Naive thymus-derived CD8-positive, alpha-beta T cell (primary cell): ENCODE results near the gene STAT3. TPM values are rescaled to one million over a fixed set of nuclear protein-coding genes. Genes with fewer than 3 reads are reported as not detected.
"Not testable (repeated sequence)": the region's sequence is repeated elsewhere in the genome, so short reads cannot be mapped to it uniquely, and the experiment has no call there.

Experiments used
- ATAC-seq, 2 donors: fragments of 150-1000 bp; cut with Tn5 transposase in 1 of 2; sonication (Bioruptor Pico), chemical (Tn5 transposase) in 1 of 2; 1 replicate in 1 of 2; 2 replicates in 1 of 2; pipeline ENCODE4 v1.10.0; 2021; ENCODE audit warnings: mild to moderate bottlenecking in 2 of 2, moderate library complexity in 2 of 2
- POLR2A ChIA-PET: fragments of 350-600 bp; sonication (Branson Sonifier 250); formaldehyde crosslinking; loops from one replicate; lab custom pipeline; 2021; ENCODE audit warnings: antibody characterized with exemption; lab: Charles Lee
- DNase-seq, 10 donors: peaks; one replicate each; pipeline versions ENCODE4 v3.0.0 to v3.0.0-alpha.2; 2020 to 2022
- H3K27ac Mint-ChIP-seq, 10 donors: one replicate each; pipeline ENCODE4 v1.8.0; 2020 to 2022; ENCODE audit warnings: mild to moderate bottlenecking in 10 of 10, mixed read lengths in 10 of 10, moderate library complexity in 4 of 10, inconsistent platforms in 1 of 10
- H3K27me3 Mint-ChIP-seq, 5 donors: one replicate each; pipeline ENCODE4 v1.8.0; 2021 to 2022; ENCODE audit warnings: mixed read lengths in 5 of 5
- H3K36me3 Mint-ChIP-seq, 3 donors: one replicate each; pipeline ENCODE4 v1.8.0; 2020 to 2022; ENCODE audit warnings: mixed read lengths in 3 of 3, mild to moderate bottlenecking in 2 of 3, inconsistent platforms in 1 of 3
- H3K4me1 Mint-ChIP-seq, 4 donors: one replicate each; pipeline ENCODE4 v1.8.0; 2021 to 2022; ENCODE audit warnings: mixed read lengths in 4 of 4
- H3K4me3 Mint-ChIP-seq, 10 donors: one replicate each; pipeline ENCODE4 v1.8.0; 2020 to 2022; ENCODE audit warnings: mild to moderate bottlenecking in 10 of 10, mixed read lengths in 10 of 10, moderate library complexity in 6 of 10, inconsistent platforms in 1 of 10
- H3K9me3 Mint-ChIP-seq, 9 donors: one replicate each; pipeline ENCODE4 v1.8.0; 2020 to 2022; ENCODE audit warnings: mixed read lengths in 9 of 9, mild to moderate bottlenecking in 3 of 9, inconsistent platforms in 1 of 9, moderate library complexity in 1 of 9
- polyA plus RNA-seq, 3 donors: library from polyadenylated mRNA; unstranded; fragments of 300-500 nt; fragmentation: Illumina TruSeq; gene quantifications; one replicate each; pipeline ENCODE4 v1.2.3, GENCODE V29; 2021
- total RNA-seq, 8 experiments: library from RNA in 2 of 8; stranded (reverse) in 2 of 8; gene quantifications; one replicate each; pipeline ENCODE4 v1.2.3 and lab custom pipeline; 2021 to 2026

Gene STAT3
- total and polyA plus RNA-seq, 5 experiments from 2014 or later: 129 to 154 (median 135) TPM

DNA sequence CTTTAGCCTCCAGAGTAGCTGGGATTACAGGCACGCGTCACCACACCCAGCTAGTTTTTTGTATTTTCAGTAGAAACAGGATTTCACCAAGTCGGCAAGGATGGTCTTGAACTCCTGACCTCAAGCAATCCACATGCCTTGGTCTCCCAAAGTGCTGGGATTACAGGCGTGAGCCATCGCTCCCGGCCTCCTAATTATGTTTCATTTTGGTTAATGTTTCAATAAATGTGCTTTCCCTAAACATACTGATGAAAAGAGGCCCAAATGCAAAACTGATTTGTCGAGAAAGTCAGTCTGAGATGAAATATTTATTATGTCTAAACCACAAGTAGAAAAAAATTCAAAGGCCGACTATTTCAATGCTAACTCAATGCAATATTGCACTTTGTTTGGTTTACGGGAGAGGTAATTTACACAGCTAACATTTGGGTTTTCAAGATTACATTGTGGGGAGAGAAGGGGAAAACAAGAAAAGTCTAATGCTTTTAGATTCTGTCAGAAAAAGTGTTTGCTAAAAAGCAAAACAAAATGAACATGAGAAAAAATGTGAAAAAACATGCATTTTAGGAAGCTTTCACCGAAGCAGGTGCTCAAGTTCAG lies 9.8 kb downstream of the STAT3 start:
- H3K27me3 Mint-ChIP-seq: no peaks in the 10 kb centered on the region
- no peak for ATAC-seq
- H3K27ac Mint-ChIP-seq: peak overlapping the region; percentile 63 to 95 (median 84)
- no peaks in the 10 kb centered on the region for H3K9me3 Mint-ChIP-seq
- POLR2A ChIA-PET: interaction anchor here (0.6 to 1.5 kb wide), 3 partner anchors 10 to 48 kb away, joined by 4 to 11 read pairs (median 4); partner anchors contain the start of gene STAT3
- peak overlapping the region; percentile 68 to 87 (median 78) for H3K4me3 Mint-ChIP-seq
- no peak for DNase-seq
- H3K36me3 Mint-ChIP-seq: peaks cover 0 to 22% (median 0%) of the 10 kb centered on the region in 3 donors
- H3K4me1 Mint-ChIP-seq: peaks cover 28 to 84% (median 66%) of the 10 kb centered on the region in 4 donors

DNA sequence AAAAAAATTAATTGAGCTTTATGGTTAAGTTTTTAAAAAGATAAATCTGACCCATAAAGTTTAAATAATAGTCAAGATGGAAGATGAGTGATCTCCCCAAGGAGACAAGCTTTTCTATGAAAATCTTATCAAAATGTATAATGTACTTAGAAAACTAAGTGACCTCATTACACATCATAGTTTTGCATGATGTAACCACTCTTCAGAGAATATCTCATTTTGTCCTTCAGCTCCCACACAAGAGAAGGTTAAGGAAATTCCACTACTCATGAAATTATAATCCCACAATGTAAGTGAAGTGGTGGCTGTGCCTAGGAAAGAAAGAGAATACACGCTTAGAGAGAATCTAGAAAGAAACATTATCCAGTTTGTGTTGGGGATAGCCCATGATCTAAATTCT lies 14.3 kb downstream of the STAT3 start:
- no peak overlapping the region for H3K4me3 Mint-ChIP-seq
- ATAC-seq: no peak
- DNase-seq: no peak
- H3K9me3 Mint-ChIP-seq: peaks cover 0 to 2% (median 0%) of the 10 kb centered on the region in 9 donors
- peaks cover 5 to 34% (median 16%) of the 10 kb centered on the region in 3 donors for H3K36me3 Mint-ChIP-seq
- no peaks in the 10 kb centered on the region for H3K27me3 Mint-ChIP-seq
- H3K27ac Mint-ChIP-seq: peak overlapping the region in 2 of 10 donors; percentile 19 to 25
- H3K4me1 Mint-ChIP-seq: peaks cover 18 to 60% (median 45%) of the 10 kb centered on the region in 4 donors
- POLR2A ChIA-PET: interaction anchor here (0.7 to 1.4 kb wide), 3 partner anchors 10 to 13 kb away, joined by 3 to 4 read pairs (median 3); no protein-coding TSS in a partner anchor

DNA sequence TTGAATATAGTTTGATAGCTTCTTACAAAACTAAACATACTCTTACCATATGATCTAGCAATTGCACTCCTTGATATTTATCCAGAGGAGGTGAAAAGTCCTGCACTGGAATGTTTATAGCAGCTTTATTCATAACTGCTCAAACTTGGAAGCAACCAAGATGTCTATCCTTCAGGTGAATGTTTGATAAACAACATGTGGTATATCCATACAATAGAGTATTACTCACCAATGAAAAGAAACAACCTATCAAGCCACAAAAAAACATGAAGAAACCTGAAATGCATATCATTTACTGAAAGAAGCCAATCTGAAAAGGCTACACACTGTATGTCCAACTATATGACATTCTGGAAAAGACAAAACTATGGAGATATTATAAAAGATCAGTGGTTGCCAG lies 16.1 kb downstream of the STAT3 start:
- Mint-ChIP-seq H3K27me3 (no peaks in the 10 kb centered on the region), H3K9me3 (peaks cover 0 to 2% (median 0%) of the 10 kb centered on the region in 9 donors), H3K4me3 (no peak overlapping the region), H3K27ac (no peak overlapping the region), H3K4me1 (peaks cover 18 to 58% (median 46%) of the 10 kb centered on the region in 4 donors), H3K36me3 (peaks cover 5 to 34% (median 16%) of the 10 kb centered on the region in 3 donors)
- DNase-seq (no peak), ATAC-seq (no peak)
- POLR2A ChIA-PET: interaction anchor here (0.6 to 1.2 kb wide), 3 partner anchors 13 to 18 kb away, joined by 3 read pairs; partner anchors contain the start of gene STAT3

DNA sequence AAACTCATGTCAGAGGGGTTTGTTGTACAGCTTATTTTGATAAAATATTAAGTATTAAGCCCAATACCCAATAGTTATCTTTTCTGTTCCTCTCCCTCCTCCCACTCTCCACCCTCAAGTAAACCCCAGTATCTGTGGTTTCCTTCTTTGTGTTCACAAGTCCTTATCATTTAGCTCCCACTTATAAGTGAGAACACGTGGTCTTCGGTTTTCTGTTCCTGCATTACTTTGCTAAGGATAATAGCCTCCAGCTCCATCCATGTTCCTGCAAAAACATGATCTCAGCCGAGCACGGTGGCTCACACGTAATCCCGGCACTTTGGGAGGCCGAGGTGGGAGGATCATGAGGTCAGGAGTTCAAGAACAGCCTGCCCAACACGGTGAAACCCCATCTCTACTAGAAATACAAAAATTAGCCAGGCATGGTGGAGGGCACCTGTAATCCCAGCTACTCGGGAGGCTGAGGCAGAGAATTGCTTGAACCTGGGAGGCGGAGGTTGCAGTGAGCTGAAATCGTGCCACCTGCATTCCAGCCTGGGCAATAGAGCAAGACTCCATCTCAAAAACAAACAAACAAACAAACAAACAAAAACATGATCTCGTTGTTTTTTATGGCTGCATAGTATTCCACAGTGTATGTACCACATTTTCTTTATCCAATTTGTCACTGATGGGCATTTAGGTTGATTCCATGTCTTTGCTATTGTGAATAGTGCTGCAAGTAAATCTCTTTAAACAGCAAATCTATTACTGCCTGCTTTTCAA lies 19.3 kb downstream of the STAT3 start:
- DNase-seq, H3K27me3 Mint-ChIP-seq, H3K9me3 Mint-ChIP-seq, POLR2A ChIA-PET, ATAC-seq: not testable (repeated sequence)
- peak overlapping the region in 4 of 10 donors; percentile 7 to 66 (median 34) for H3K27ac Mint-ChIP-seq
- peak overlapping the region in 3 of 10 donors; percentile 26 to 74 (median 64) for H3K4me3 Mint-ChIP-seq
- peaks cover 28 to 62% (median 53%) of the 10 kb centered on the region in 4 donors for H3K4me1 Mint-ChIP-seq
- peaks cover 5 to 36% (median 21%) of the 10 kb centered on the region in 3 donors for H3K36me3 Mint-ChIP-seq

DNA sequence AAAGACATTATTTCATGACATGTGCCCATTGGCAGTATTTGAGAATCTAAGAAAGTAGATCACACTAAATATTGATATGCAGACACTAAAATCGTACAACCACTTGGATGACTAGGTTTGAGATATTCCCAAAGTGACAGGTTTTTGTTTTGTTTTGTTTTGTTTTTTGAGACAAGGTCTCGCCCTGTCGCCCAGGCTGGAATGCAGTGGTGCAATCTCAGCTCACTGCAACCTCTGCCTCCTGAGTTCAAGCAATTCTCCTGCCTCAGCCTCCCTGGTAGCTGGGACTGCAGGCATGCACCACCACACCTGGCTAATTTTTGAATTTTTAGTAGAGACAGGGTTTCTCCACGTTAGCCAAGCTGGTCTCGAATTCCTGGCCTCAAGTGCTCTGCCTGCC lies 19.9 kb downstream of the STAT3 start:
- POLR2A ChIA-PET, ATAC-seq, H3K27me3 Mint-ChIP-seq, DNase-seq, H3K9me3 Mint-ChIP-seq: not testable (repeated sequence)
- Mint-ChIP-seq H3K36me3 (peaks cover 5 to 32% (median 21%) of the 10 kb centered on the region in 3 donors), H3K4me3 (peak overlapping the region in 1 of 10 donors; percentile 2), H3K4me1 (peaks cover 33 to 66% (median 58%) of the 10 kb centered on the region in 4 donors), H3K27ac (peak overlapping the region in 1 of 10 donors; percentile 36)

DNA sequence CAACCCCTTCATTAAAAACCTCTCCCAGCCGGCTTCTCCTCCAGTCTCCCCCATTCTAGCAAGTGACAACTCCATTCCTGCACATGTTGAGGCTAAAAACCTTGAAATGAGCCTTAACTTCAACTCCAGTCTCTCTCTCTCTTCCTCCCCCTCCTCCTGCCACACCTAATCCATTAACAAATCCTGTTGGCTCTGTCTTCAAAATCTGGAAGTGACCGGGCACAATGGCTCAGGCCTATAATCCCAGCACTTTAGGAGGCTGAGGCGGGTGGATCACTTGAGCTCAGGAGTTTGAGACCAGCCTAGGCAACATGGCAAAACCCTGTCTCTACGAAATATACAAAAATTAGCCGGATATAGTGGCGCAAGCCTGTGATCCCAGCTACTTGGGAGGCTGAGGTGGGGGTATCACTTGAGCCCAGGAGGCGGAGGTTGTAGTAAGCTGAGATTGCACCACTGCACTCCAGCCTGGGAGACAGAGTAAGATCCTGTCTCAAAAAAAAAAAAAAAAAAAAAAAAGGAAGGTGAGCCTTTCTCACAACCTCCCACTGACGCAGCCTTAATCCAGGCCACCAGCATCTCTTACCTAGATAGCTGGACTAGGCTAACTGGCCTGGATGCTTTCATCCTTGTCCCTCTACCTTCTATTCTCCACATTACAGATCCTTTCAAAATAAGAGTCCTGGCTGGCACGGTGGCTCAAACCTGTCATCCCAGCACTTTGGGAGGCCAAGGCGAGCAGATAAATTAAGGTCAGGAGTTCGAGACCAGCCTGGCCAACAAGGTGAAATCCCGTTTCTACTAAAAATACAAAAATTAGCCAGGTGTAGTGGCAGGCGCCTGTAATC lies 21.8 kb downstream of the STAT3 start:
- H3K27me3 Mint-ChIP-seq, H3K9me3 Mint-ChIP-seq, ATAC-seq, DNase-seq: not testable (repeated sequence)
- peak overlapping the region in 4 of 10 donors; percentile 15 to 31 (median 28) for H3K4me3 Mint-ChIP-seq
- H3K4me1 Mint-ChIP-seq: peaks cover 44 to 79% (median 75%) of the 10 kb centered on the region in 4 donors
- H3K27ac Mint-ChIP-seq: peak overlapping the region in 5 of 10 donors; percentile 8 to 59 (median 12)
- peaks cover 0 to 23% (median 14%) of the 10 kb centered on the region in 3 donors for H3K36me3 Mint-ChIP-seq
- POLR2A ChIA-PET: interaction anchor here (0.7 kb wide), 1 partner anchor 221 kb away, joined by 3 read pairs; no protein-coding TSS in a partner anchor

DNA sequence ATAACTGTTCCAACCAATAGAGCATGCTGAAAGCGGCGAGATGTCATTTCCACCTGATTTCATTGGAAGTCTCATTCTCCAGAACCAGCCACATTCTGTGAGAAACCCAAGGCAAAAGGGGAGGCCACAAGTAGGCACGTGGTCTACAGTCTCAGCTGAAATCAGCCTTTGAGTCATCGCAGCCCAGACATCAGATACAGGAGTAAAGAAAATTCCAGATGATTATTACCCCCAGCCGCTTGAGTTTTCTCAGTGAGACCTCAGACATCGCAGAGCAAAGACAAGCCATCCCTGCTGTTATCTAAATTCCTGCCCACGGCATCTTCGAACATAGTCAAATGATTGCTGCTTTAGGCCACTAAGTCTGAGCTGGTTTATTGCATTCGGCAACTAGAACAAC lies 23.1 kb downstream of the STAT3 start:
- Mint-ChIP-seq H3K4me3 (peak overlapping the region in 3 of 10 donors; percentile 15 to 33 (median 30)), H3K36me3 (peaks cover 0 to 21% (median 13%) of the 10 kb centered on the region in 3 donors), H3K27ac (peak overlapping the region in 5 of 10 donors; percentile 33 to 85 (median 70)), H3K27me3 (no peaks in the 10 kb centered on the region), H3K4me1 (peaks cover 40 to 79% (median 73%) of the 10 kb centered on the region in 4 donors), H3K9me3 (no peaks in the 10 kb centered on the region)
- POLR2A ChIA-PET: no interaction called here
- ATAC-seq: no peak
- no peak for DNase-seq

DNA sequence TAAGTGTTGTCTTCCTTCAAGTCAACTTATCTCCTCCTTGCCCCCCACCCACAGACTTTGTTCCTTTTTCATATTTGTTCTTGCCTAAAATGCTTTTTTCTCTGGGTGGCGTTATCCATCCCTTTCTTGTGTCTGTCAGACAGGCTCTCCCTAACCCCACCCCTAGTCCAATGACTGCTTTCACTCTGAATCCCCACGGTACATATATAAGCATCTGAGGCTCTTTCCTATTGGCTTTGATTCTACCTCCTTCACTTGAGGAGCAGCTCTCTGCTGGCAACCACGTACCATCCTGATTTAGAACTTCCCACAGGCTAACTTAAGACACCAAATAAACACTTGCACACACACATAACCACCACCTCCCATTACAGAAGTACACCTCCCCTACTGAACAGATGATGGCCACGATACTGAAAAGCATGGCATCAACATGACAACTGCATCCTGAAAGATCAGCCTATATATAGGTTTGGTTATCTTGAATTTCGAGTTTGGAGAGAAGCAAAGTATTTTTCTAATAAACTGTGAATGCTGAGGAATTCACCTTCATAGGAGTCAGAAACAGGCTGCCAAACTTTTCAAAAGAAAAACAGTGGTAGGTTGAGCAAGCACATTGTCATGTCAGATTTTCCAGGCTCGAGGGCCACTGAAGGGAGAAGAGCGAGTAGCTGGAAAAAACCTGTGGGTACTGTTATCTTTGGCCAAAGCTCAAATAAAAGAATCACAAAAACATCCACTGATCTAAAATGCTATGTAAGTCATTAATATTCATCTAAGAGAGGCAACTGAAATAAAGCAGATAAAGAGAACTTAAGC lies 24.3 kb downstream of the STAT3 start:
- H3K4me1 Mint-ChIP-seq: peaks cover 43 to 82% (median 75%) of the 10 kb centered on the region in 4 donors
- H3K9me3 Mint-ChIP-seq: no peaks in the 10 kb centered on the region
- POLR2A ChIA-PET: interaction anchor here (1.2 kb wide), 1 partner anchor 9 kb away, joined by 3 read pairs; no protein-coding TSS in a partner anchor
- peak overlapping the region in 7 of 10 donors; percentile 2 to 59 (median 21) for H3K4me3 Mint-ChIP-seq
- peaks cover 0 to 27% (median 10%) of the 10 kb centered on the region in 3 donors for H3K36me3 Mint-ChIP-seq
- DNase-seq: no peak
- peak overlapping the region; percentile 7 to 82 (median 58) for H3K27ac Mint-ChIP-seq
- no peaks in the 10 kb centered on the region for H3K27me3 Mint-ChIP-seq
- peak in 1 of 2 donors; percentile 18 for ATAC-seq

DNA sequence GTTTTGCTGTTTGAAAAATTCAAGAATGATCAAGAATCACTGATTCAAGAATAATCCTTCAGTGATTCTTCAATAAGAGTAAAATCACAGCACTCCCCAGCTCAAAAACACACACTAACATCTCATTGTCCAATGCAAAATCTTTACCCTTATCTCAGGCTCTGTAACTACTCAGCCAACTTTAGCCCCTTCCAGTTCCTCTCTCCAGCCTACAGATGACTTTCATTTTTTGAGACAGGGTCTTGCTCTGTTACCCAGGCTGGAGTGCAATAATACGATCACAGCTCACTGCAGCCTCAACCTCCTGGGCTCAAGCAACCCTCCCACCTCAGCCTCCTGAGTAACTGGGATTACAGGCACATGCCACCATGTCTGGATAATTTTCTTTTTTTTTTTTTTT lies 25.0 kb downstream of the STAT3 start:
- peak overlapping the region in 4 of 10 donors; percentile 5 to 47 (median 32) for H3K4me3 Mint-ChIP-seq
- no peak for DNase-seq
- POLR2A ChIA-PET: interaction anchor here (0.7 to 1.0 kb wide), 2 partner anchors 10 to 1851 kb away, joined by 3 to 4 read pairs; no protein-coding TSS in a partner anchor

DNA sequence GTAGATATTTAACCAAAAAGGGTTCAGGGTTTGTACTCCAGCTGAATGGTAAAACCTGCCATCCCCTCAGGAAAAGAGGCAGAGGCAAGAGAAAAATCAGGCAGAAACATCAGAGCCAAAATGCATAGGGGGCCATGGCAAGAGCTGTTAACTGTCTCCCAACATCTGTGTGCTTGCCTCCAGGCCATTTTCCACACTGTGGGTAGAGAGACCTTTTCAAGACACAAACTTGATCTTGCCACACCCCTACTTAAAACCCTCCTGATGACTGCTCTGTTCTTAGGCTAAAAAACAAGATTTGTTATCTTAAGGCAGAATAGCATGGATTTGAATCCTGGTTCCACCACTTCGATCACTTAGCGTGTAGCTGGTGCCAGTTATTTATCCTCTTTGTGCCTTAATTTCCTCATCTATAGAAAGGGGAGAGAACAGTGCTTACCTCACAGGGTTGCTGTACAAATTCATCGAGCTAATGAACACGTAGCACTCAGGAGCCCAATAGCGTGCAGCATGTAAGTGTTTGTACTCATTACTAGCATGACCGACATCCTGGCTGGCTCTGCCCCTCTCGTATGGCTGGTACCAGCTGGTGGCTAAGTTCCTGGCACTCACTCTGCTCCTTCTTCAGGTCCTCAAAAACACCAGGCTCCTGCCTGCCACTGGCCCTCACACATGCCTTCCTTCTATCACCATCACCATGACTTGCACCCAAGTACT lies 25.8 kb downstream of the STAT3 start:
- ATAC-seq (peak; percentile 6 to 24), DNase-seq (no peak)
- H3K4me3 Mint-ChIP-seq: peak overlapping the region in 9 of 10 donors; percentile 3 to 50 (median 22)
- H3K9me3 Mint-ChIP-seq: no peaks in the 10 kb centered on the region
- POLR2A ChIA-PET: interaction anchor here (1.0 kb wide), 1 partner anchor 11 kb away, joined by 3 read pairs; no protein-coding TSS in a partner anchor
- peak overlapping the region; percentile 3 to 83 (median 49) for H3K27ac Mint-ChIP-seq
- H3K4me1 Mint-ChIP-seq: peaks cover 37 to 79% (median 73%) of the 10 kb centered on the region in 4 donors
- no peaks in the 10 kb centered on the region for H3K27me3 Mint-ChIP-seq
- peaks cover 0 to 25% (median 10%) of the 10 kb centered on the region in 3 donors for H3K36me3 Mint-ChIP-seq

More for the DNA sequence above, 25.0 kb downstream of the STAT3 start:
- Mint-ChIP-seq H3K27me3 (no peaks in the 10 kb centered on the region), H3K9me3 (no peaks in the 10 kb centered on the region), H3K4me1 (peaks cover 41 to 83% (median 76%) of the 10 kb centered on the region in 4 donors), H3K27ac (peak overlapping the region in 6 of 10 donors; percentile 3 to 70 (median 54)), H3K36me3 (peaks cover 0 to 25% (median 10%) of the 10 kb centered on the region in 3 donors)
- ATAC-seq: no peak
